Liver (tissue), 9 donors: Measurements from ENCODE around the gene CRYBA1. TPM values are rescaled to one million over a fixed set of nuclear protein-coding genes. Genes with fewer than 3 reads are reported as not detected.

Source experiments
- DNase-seq: peaks from one replicate; pipeline ENCODE4 v3.0.0-alpha.2; 2017; ENCODE audit warnings: low spot score
- H3K27ac ChIP-seq, 2 donors: one replicate each; pipeline ENCODE4 v1.7.0; 2013; ENCODE audit warnings: inconsistent platforms in 2 of 2, low read length in 2 of 2, control low read depth in 1 of 2, low read depth in 1 of 2, mild to moderate bottlenecking in 1 of 2
- H3K27me3 ChIP-seq, 4 donors: one replicate each; pipeline versions ENCODE4 v1.6.1 to v1.7.0; 2013; ENCODE audit warnings: low read length in 3 of 4, inconsistent platforms in 1 of 4, mild to moderate bottlenecking in 1 of 4, moderate library complexity in 1 of 4; ENCODE audit not compliant: control insufficient read depth in 4 of 4, insufficient read depth in 4 of 4
- H3K36me3 ChIP-seq, 4 donors: one replicate each; pipeline versions ENCODE4 v1.6.1 to v1.7.0; 2013; ENCODE audit warnings: low read length in 3 of 4, mild to moderate bottlenecking in 3 of 4, low read depth in 1 of 4, moderate library complexity in 1 of 4; ENCODE audit not compliant: control insufficient read depth in 4 of 4, insufficient read depth in 3 of 4
- H3K4me1 ChIP-seq, 4 donors: one replicate each; pipeline versions ENCODE4 v1.6.1 to v1.7.0; 2013; ENCODE audit warnings: low read length in 3 of 4, mild to moderate bottlenecking in 3 of 4, moderate library complexity in 1 of 4; ENCODE audit not compliant: control insufficient read depth in 4 of 4, insufficient read depth in 4 of 4
- H3K4me3 ChIP-seq, 3 donors: one replicate each; pipeline versions ENCODE4 v1.6.1 to v1.7.0; 2013; ENCODE audit warnings: low read length in 3 of 3, control low read depth in 1 of 3, low read depth in 1 of 3, mild to moderate bottlenecking in 1 of 3
- H3K9ac ChIP-seq, 2 donors: one replicate each; pipeline ENCODE4 v1.7.0; 2013; ENCODE audit warnings: low read length in 2 of 2, mild to moderate bottlenecking in 2 of 2, moderate library complexity in 2 of 2, control low read depth in 1 of 2, low read depth in 1 of 2
- H3K9me3 ChIP-seq, 4 donors: one replicate each; pipeline versions ENCODE4 v1.6.1 to v1.7.0; 2013; ENCODE audit warnings: low read length in 3 of 4; ENCODE audit not compliant: control insufficient read depth in 4 of 4
- FOXA1 ChIP-seq: IDR thresholded peaks from 2 replicates; pipeline ENCODE4 v1.6.1; 2016; ENCODE audit warnings: antibody characterized with exemption
- FOXA2 ChIP-seq: IDR thresholded peaks from 2 replicates; pipeline ENCODE4 v1.6.1; 2016; ENCODE audit warnings: antibody characterized with exemption
- GABPA ChIP-seq, 2 donors: IDR thresholded peaks in 1 of 2; conservative IDR thresholded peaks in 1 of 2; 2 replicates each; pipeline ENCODE4 v1.6.1; 2016; ENCODE audit warnings: antibody characterized with exemption in 2 of 2, mild to moderate bottlenecking in 1 of 2, moderate library complexity in 1 of 2
- HNF4A ChIP-seq, 2 donors: conservative IDR thresholded peaks; 2 replicates each; pipeline ENCODE4 v1.6.1; 2016; ENCODE audit warnings: antibody characterized with exemption in 2 of 2, mild to moderate bottlenecking in 2 of 2
- HNF4G ChIP-seq: IDR thresholded peaks from 2 replicates; pipeline ENCODE4 v1.6.1; 2016; ENCODE audit warnings: antibody characterized with exemption
- NR2F2 ChIP-seq: IDR thresholded peaks from 2 replicates; pipeline ENCODE4 v1.6.1; 2016; ENCODE audit warnings: antibody characterized with exemption
- RXRA ChIP-seq, 2 donors: IDR thresholded peaks; 2 replicates each; pipeline ENCODE4 v1.6.1; 2017 to 2018; ENCODE audit warnings: antibody characterized with exemption in 2 of 2, mild to moderate bottlenecking in 1 of 2
- TAF1 ChIP-seq: conservative IDR thresholded peaks from 2 replicates; pipeline ENCODE4 v1.6.1; 2016; ENCODE audit warnings: antibody characterized with exemption, mild to moderate bottlenecking
- WGBS: extraction: QIAGEN DNeasy Blood & Tissue Kit; methylation state at CpG from one replicate; pipeline ENCODE4 v1.1.7; 2013; 5-methylcytosine and 5-hydroxymethylcytosine counted together
- polyA plus RNA-seq, 2 donors: library from polyadenylated mRNA; stranded (reverse) in 1 of 2; unstranded in 1 of 2; fragments of 200-250 nt in 1 of 2; fragments of >200 nt in 1 of 2; fragmentation: Nextera tagmentation in 1 of 2; extraction: Ambion mirVana in 1 of 2; gene quantifications; one replicate each; pipeline versions ENCODE4 v1.2.1 to v1.2.3, GENCODE V29; 2013 to 2015
- total RNA-seq, 2 donors: library from RNA; depleted of rRNA; stranded (reverse); fragments of >200 nt; gene quantifications; one replicate each; pipeline ENCODE4 v1.2.3, GENCODE V29; 2014
- TF ChIP-seq, protein P1 (sequence below): IDR thresholded peaks from 2 replicates; pipeline ENCODE4 v1.6.1; 2016; ENCODE audit warnings: antibody characterized with exemption, mild to moderate bottlenecking
- TF ChIP-seq, protein P2 (sequence below): IDR thresholded peaks from 2 replicates; pipeline ENCODE4 v1.6.1; 2016; ENCODE audit warnings: antibody characterized with exemption
- TF ChIP-seq, protein P3 (sequence below): IDR thresholded peaks from 2 replicates; pipeline ENCODE4 v1.6.1; 2016; ENCODE audit warnings: antibody characterized with exemption
- TF ChIP-seq, protein P4 (sequence below): IDR thresholded peaks from 2 replicates; pipeline ENCODE4 v1.6.1; 2016; ENCODE audit warnings: antibody characterized with exemption
- TF ChIP-seq, protein P5 (sequence below): fragments of 150-350 bp; IDR thresholded peaks from 2 replicates; pipeline ENCODE4 v1.5.1; 2017; ENCODE audit warnings: improper control_type of control experiment, low read depth, low read length; ENCODE audit not compliant: missing input control
- donor health status: healthy.
- donor health status: healthy.
- donor health status: healthy.
- donor health status: healthy.
- donor health status: healthy.

CRYBA1 gene
- total and polyA plus RNA-seq, 4 donors = not detected

DNA sequence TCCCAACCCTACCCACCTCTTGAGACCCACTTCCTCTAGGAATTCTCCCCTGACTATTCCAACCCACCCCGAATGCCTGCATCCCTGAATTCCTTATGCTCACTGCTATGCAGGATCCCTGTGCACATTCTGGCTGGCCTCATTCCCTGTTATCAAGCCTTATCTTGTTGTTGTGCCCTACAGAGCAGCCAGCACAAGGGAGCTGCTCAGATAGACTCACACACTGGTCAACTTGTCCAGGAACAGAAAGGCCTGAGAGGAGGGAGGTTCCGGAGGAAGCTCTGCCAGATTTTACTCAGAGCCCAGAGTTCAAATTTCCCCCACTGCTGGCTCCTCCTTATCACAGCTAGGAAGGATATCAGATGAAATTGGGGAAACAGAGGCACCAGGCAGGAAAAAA lies 41.6 kb upstream of the CRYBA1 start (continued):
- TF ChIP-seq, protein P1, sequence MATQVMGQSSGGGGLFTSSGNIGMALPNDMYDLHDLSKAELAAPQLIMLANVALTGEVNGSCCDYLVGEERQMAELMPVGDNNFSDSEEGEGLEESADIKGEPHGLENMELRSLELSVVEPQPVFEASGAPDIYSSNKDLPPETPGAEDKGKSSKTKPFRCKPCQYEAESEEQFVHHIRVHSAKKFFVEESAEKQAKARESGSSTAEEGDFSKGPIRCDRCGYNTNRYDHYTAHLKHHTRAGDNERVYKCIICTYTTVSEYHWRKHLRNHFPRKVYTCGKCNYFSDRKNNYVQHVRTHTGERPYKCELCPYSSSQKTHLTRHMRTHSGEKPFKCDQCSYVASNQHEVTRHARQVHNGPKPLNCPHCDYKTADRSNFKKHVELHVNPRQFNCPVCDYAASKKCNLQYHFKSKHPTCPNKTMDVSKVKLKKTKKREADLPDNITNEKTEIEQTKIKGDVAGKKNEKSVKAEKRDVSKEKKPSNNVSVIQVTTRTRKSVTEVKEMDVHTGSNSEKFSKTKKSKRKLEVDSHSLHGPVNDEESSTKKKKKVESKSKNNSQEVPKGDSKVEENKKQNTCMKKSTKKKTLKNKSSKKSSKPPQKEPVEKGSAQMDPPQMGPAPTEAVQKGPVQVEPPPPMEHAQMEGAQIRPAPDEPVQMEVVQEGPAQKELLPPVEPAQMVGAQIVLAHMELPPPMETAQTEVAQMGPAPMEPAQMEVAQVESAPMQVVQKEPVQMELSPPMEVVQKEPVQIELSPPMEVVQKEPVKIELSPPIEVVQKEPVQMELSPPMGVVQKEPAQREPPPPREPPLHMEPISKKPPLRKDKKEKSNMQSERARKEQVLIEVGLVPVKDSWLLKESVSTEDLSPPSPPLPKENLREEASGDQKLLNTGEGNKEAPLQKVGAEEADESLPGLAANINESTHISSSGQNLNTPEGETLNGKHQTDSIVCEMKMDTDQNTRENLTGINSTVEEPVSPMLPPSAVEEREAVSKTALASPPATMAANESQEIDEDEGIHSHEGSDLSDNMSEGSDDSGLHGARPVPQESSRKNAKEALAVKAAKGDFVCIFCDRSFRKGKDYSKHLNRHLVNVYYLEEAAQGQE = no peak
- no peak for TF ChIP-seq FOXA2
- TF ChIP-seq, protein P2, sequence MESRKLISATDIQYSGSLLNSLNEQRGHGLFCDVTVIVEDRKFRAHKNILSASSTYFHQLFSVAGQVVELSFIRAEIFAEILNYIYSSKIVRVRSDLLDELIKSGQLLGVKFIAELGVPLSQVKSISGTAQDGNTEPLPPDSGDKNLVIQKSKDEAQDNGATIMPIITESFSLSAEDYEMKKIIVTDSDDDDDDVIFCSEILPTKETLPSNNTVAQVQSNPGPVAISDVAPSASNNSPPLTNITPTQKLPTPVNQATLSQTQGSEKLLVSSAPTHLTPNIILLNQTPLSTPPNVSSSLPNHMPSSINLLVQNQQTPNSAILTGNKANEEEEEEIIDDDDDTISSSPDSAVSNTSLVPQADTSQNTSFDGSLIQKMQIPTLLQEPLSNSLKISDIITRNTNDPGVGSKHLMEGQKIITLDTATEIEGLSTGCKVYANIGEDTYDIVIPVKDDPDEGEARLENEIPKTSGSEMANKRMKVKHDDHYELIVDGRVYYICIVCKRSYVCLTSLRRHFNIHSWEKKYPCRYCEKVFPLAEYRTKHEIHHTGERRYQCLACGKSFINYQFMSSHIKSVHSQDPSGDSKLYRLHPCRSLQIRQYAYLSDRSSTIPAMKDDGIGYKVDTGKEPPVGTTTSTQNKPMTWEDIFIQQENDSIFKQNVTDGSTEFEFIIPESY = no peak

DNA sequence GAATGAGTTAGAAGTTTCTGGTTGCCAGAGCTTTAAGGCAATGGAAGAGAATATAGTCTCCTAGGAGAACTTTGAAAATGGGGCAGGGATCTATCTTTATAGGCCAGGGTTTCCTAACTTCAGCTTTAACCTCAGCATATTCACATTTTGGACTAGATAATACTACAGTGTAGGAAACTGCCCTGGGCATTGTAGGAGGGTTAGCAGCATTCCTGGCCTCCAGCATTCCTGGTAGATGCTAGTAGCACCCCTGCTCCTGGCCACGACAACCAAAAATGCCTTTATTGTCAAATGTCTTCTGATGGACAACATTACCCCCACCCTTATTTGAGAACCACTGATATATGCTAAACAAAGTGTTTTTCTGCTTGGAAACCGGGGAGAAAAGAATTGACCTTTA lies 38.7 kb upstream of the CRYBA1 start:
- Histone ChIP-seq H3K4me1 (no peaks in the 10 kb centered on the region), H3K4me3 (no peak overlapping the region), H3K27me3 (no peaks in the 10 kb centered on the region), H3K27ac (no peak overlapping the region), H3K36me3 (no peaks in the 10 kb centered on the region), H3K9me3 (no peaks in the 10 kb centered on the region), H3K9ac (no peak overlapping the region)
- DNase-seq = no peak
- 93% methylated on average over 2 of the region's 2 CpGs for WGBS
- TF ChIP-seq, protein P3, sequence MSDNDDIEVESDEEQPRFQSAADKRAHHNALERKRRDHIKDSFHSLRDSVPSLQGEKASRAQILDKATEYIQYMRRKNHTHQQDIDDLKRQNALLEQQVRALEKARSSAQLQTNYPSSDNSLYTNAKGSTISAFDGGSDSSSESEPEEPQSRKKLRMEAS = no peak
- TF ChIP-seq FOXA1 = no peak
- TF ChIP-seq, protein P1 = no peak
- no peak for TF ChIP-seq TAF1
- TF ChIP-seq, protein P4, sequence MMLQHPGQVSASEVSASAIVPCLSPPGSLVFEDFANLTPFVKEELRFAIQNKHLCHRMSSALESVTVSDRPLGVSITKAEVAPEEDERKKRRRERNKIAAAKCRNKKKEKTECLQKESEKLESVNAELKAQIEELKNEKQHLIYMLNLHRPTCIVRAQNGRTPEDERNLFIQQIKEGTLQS = no peak
- no peak for TF ChIP-seq NR2F2
- no peak for TF ChIP-seq RXRA (IDR thresholded peaks at IDR 0.05)
- TF ChIP-seq HNF4G = no peak
- TF ChIP-seq GABPA (IDR thresholded peaks at IDR 0.05 in 1 of 2, conservative IDR thresholded peaks at IDR 0.05 in 1 of 2) = no peak
- TF ChIP-seq HNF4A (conservative IDR thresholded peaks at IDR 0.05) = no peak
- TF ChIP-seq, protein P5, sequence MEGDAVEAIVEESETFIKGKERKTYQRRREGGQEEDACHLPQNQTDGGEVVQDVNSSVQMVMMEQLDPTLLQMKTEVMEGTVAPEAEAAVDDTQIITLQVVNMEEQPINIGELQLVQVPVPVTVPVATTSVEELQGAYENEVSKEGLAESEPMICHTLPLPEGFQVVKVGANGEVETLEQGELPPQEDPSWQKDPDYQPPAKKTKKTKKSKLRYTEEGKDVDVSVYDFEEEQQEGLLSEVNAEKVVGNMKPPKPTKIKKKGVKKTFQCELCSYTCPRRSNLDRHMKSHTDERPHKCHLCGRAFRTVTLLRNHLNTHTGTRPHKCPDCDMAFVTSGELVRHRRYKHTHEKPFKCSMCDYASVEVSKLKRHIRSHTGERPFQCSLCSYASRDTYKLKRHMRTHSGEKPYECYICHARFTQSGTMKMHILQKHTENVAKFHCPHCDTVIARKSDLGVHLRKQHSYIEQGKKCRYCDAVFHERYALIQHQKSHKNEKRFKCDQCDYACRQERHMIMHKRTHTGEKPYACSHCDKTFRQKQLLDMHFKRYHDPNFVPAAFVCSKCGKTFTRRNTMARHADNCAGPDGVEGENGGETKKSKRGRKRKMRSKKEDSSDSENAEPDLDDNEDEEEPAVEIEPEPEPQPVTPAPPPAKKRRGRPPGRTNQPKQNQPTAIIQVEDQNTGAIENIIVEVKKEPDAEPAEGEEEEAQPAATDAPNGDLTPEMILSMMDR = no peak
